DMS79 (cell line): Measurements from ENCODE around the gene AOPEP.

Experiments used
- DNase-seq: peaks from one replicate; lab custom pipeline; 2025; lab: John Stamatoyannopoulos, UW

AOPEP gene, protein sequence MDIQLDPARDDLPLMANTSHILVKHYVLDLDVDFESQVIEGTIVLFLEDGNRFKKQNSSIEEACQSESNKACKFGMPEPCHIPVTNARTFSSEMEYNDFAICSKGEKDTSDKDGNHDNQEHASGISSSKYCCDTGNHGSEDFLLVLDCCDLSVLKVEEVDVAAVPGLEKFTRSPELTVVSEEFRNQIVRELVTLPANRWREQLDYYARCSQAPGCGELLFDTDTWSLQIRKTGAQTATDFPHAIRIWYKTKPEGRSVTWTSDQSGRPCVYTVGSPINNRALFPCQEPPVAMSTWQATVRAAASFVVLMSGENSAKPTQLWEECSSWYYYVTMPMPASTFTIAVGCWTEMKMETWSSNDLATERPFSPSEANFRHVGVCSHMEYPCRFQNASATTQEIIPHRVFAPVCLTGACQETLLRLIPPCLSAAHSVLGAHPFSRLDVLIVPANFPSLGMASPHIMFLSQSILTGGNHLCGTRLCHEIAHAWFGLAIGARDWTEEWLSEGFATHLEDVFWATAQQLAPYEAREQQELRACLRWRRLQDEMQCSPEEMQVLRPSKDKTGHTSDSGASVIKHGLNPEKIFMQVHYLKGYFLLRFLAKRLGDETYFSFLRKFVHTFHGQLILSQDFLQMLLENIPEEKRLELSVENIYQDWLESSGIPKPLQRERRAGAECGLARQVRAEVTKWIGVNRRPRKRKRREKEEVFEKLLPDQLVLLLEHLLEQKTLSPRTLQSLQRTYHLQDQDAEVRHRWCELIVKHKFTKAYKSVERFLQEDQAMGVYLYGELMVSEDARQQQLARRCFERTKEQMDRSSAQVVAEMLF

DNA sequence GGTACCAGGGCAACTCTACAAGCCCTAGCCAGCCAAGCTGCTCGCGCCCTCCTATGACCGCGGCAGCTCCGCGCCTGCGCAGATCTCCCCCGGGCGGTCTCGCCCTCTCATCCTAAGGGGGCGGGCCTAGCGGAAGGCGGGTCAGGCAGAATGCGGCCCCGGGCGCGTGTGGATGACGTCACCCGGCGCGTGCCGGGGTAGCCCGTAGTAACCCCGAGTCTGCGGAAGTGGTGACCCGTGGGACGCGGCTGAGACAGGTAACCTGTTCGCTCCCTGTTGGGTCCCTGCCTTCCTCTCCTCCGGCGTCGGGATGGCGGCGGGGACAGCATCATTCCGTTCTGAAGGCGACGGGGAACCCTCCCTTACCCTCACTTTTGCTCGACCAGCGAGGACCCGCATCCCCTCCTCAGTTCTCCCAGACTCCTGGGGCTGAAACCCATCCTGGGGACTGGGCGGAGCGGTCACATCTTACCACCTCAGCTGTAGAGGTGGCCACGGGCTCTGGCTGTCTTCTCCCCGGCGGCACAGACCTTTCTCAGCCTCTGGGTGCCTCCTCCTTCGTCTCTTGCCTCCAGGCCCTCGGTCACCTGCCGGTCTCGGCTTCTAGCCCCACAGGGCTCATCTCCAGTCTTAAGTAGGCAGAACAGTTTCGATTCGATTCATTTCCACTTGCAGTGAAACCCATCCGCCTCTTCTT, at the start of gene AOPEP:
AOPEP (plus strand) TSS at position 205 of the 697 bp plus-strand sequence. CDS start 33,085 bp downstream, outside the sequence.
- DNase-seq, result peak; percentile 52

DNA sequence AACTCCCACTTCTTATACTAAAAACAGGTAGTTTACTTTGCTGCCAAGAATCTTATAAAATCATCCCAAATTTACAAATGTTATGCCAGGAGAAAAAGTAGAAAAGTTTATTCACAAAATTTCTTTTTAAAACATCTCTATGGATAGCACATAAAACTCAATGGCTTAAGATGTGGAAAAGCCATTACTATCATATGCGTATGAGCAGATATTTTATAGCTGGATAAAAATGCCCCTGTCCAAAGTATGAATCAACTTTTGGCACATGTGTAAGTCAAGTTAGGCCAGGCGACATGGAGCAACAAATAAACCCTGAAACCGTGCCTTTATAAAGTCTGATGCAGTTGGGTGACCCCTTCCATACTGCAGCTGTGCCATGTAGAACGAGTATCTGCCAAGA, 48.6 kb upstream of the AOPEP start:
- DNase-seq, result no peak

- no peak for DNase-seq
Measured at GRCh38 chr9:94679587-94679986, 46.9 kb upstream of the AOPEP start.

- DNase-seq, result no peak
Measured at GRCh38 chr9:94680020-94680419, 46.5 kb upstream of the AOPEP start.

DNA sequence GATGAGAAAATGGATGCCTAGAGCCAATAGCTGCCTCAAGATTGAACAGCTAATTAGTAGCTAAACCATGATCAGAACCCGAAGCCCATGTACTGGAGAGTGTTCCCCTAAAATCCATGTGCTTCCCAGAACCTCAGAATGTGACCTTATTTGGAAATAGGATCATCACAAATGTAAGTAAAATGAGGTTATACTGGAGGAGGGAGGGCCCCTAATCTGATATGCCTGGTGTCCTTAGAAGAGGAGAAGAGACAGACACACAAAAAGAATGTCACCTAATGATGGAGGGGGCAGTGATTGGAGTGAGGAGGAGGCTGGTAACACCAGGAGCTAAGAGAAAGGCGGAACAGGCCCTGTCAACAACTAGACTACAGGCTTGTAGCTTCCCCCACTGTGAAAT, 45.9 kb upstream of the AOPEP start:
- no peak for DNase-seq

- peak; percentile 30 for DNase-seq
Measured at GRCh38 chr9:94681508-94681907, 45.0 kb upstream of the AOPEP start.

DNA sequence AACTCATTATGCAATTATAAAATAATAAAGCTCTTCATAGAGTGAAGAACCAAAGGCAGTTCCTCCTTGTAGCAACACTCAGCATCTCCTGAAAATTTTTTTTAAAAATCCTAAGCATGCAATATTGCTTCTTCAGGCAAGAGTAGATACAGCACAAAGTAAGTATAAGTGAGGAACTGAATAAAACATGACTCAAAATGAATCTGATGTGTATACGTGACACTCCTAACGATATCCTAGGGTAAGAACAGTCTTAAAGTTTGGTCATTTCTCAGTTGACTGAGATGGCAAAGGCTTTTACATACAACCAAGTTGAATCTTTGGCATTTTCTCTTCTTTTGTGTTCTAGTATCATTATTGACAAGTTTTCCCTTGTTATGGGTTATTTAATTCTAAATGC, 41.1 kb upstream of the AOPEP start:
- peak; percentile 76 for DNase-seq

GRCh38 chr9:94687451-94687850, 39.0 kb upstream of the AOPEP start:
- DNase-seq, result no peak

- DNase-seq, result no peak
Measured at GRCh38 chr9:94690344-94690743, 36.2 kb upstream of the AOPEP start.

GRCh38 chr9:94692601-94693000, 33.9 kb upstream of the AOPEP start:
- peak; percentile 53 for DNase-seq

DNA sequence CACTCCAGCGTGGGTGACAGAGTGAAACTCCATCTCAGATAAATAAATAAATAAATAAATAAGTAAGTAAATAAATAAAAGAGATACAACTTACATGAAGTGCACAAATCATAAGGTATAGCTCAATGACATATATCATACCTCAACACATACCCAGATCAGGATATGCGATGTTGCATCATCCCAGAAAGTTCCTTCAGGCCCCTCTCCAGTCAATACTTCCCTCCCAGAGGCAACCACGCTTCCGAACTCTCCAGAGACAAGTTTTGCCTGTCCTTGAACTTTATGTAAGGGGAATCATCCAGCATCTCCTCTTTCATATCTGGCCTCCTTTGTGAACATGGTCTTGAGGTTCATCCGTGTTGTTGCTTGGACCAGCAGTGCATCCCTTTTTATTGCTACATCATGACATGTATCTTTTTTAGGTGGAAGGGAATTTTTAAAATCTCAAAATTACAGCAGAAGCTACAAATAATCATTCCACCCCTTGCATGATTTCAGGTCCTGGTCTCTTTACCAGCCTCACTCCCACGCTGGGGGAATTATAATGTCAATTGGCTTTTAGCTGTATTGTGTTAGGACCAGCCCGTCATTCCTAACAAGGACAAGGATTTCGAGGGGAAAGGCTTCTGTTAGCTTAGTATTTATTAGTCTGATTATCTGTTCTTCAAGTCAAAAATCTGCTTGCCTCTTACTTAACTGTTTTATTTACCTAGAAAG, 32.9 kb upstream of the AOPEP start:
- DNase-seq, result no peak

- no peak for DNase-seq
Measured at GRCh38 chr9:94696545-94696944, 30.0 kb upstream of the AOPEP start.

GRCh38 chr9:94697972-94698581, 28.4 kb upstream of the AOPEP start:
- DNase-seq, result peak; percentile 72

DNA sequence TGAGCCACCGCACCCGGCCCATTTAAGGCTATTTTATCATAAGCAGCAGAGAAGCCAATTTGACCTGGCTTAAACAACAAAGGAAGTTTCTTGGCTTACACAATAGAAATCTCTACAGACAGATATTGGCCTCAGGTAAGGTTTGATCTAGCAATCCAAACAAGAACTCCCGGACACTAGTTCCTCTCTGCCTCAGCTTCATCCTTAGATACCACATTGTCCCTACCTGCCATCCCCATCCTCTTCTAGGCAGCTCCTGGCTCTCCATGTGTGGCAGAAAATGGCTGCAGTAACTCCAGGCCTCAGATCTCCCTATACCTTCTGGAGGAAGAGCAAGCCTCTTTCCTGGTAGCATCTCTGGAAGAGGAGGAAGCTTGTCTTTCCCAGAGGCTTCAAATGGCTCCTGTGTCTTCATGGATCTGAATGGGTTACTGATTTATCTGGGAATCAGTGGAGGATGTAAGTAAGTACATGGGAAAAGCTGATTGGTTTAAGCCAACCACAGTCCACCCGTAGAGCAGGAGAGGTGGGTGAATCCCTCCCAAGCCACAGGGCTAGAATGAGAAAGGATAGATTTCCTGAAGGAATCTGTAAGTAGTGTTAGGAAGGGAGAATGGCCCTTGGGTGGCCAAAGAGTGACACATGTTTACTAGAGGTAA, 26.7 kb upstream of the AOPEP start:
- no peak for DNase-seq

GRCh38 chr9:94700445-94700844, 26.1 kb upstream of the AOPEP start:
- DNase-seq, result no peak

DNA sequence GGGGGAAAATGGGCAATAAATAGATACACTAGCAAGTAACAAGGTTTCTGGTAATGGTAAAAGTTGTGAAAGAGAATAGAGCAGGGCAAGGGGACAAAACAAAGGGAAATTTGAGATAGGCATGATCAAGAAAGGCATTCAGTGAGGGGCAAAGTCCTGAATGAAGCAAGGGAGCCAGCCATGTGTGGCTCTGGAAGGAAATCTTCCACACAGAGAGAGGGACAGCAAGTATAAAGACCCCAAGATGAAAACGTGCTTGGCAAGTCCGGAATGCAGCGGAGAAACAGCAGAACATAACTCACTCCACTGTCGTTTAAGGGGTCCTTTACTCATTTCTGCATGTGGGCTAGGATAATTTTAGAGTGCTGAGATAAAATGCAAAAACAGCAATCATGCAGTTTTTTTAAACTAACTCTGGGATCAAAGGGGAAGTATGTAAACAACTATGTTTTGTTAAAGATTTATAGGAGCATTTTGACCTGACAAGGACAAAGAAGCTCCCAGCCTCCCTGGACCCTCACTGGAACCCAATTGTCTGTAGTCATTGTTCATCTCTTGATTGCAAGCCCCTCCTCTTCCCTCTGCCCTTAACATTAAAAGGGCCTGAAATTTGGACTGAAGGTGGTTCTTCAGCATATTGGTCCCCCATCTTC, 22.9 kb upstream of the AOPEP start:
- DNase-seq, result no peak

- DNase-seq, result no peak
Measured at GRCh38 chr9:94705162-94705702, 21.3 kb upstream of the AOPEP start.

- no peak for DNase-seq
Measured at GRCh38 chr9:94706922-94707321, 19.6 kb upstream of the AOPEP start.

DNA sequence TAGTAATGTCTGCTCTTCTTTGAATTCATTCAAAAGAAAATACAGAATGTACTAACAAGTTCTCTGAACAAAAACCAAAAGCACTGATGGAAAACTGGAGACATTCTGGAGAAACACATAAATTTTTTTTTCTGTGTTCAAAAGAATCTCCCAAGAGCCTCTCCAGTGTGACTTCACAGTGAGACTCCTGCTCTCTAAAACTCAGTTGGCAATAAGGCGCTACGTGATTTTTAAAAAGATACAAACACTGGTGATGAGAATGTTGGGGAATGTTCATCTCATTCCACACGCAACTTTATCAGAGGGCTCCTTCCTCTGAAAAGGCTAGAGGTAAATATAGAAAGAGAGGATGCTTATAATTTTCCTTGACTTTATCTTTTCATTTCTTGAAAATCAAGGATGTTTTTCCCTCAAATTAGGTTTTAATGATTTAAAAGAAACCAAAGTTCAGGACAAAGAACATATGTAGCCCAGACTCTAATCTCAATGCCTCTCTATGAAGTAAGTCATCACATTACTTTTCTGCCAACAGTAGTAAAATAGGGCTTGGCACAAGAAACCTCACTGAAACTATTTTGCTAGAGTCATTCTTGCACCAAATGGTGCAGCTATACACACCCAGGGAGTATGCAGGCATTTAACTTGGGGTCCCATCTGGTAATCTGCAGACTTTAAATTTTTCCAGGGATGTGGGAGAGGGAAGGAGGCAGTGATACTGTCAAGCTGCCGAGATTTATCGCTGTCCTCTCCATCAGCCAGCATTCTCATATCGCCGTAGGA, 12.9 kb upstream of the AOPEP start:
- DNase-seq, result no peak
